ENCODE data around the gene EED.
A peak's percentile ranks its signal among the peaks of the same experiment; 100 is the strongest.
"Not testable (repeated sequence)": the region's sequence is repeated elsewhere in the genome, so short reads cannot be mapped to it uniquely, and the experiment has no call there.

EED gene

DNA sequence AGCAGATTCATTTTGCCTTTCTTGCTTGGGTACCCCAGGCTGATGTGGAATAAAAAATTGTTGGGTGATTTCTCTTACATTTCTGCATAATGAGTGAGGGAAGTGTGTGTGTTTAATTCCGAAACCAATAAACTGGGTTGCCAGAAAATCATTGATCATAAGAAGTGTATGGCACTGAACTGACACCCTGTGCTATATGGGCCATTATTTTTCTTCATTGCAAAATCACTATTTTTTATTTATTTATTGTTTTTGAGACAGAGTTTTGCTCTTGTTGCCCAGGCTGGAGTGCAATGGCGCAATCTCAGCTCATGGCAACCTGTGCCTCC, 42.9 kb downstream of the EED start:
- peaks cover 9% of the 10 kb centered on the region for H3K36me3 ChIP-seq (ENCODE audit: control insufficient read depth, low read length)
- no peak overlapping the region for H3K4me3 ChIP-seq (ENCODE audit: low read length)
- H4K20me1 ChIP-seq (ENCODE audit: control insufficient read depth, insufficient read depth, low read depth, low read length), result no peaks in the 10 kb centered on the region
- no peaks in the 10 kb centered on the region for H3K79me2 ChIP-seq (ENCODE audit: control insufficient read depth, low read length)
- peaks cover 3% of the 10 kb centered on the region; the same call in 1 of the 2 replicates for H3F3A ChIP-seq (ENCODE audit: control insufficient read depth, insufficient read depth)
- no peak for TF ChIP-seq CTCF (IDR thresholded peaks at IDR 0.05; ENCODE audit: low read depth, low read length, poor library complexity, severe bottlenecking)
- no peaks in the 10 kb centered on the region for H3K9me3 ChIP-seq (ENCODE audit: control insufficient read depth, insufficient read depth, low read length)
- no peak overlapping the region for H3K4me2 ChIP-seq (ENCODE audit: low read length)
- H3K9me2 ChIP-seq (replicated peaks; ENCODE audit: control insufficient read depth, low read length), result no peaks in the 10 kb centered on the region
- H3K4me1 ChIP-seq (ENCODE audit: control insufficient read depth, low read length), result peaks cover 25% of the 10 kb centered on the region
- H3K27ac ChIP-seq (ENCODE audit: low read depth, low read length), result no peak overlapping the region
- H3K27me3 ChIP-seq (ENCODE audit: control insufficient read depth, low read length), result no peaks in the 10 kb centered on the region

DNA sequence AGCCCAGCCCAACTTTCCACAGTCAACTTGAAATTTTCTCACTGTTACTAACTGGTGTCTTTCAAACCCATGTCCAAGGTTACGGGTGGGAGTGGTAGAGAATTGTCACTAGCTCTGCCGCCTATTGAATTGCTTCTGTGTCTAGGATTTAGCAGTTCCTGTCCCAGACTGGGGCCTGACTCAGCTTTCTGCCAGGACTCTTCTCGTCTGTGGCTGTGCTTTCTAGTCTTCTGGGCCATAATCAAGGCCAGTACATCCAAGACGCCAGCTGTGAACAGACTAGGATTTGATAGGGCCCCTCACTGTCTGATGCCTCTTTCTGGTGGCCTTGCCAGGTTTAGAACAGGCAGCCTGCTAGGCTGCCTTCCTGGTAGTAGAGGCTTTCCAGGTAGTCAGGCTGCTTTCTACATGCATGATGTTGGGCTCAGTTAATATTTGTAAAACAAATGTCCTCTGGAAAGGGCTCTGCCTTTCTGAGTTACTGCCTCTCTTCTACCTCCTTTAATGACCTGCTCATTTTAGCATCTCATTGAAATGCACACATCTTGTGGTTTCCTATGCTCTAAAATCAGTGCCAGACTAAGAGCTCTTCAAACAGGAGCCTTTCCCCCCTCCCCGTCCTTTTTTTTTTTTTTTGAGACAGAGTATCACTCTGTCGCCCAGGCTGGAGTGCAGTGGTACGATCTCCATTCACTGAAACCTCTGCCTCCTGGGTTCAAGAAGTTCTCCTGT, 44.4 kb downstream of the EED start:
- H3F3A ChIP-seq (ENCODE audit: control insufficient read depth, insufficient read depth), result peaks cover 3% of the 10 kb centered on the region; the same call in 1 of the 2 replicates
- no peaks in the 10 kb centered on the region for H3K79me2 ChIP-seq (ENCODE audit: control insufficient read depth, low read length)
- peaks cover 6% of the 10 kb centered on the region for H3K36me3 ChIP-seq (ENCODE audit: control insufficient read depth, low read length)
- no peaks in the 10 kb centered on the region for H3K9me2 ChIP-seq (replicated peaks; ENCODE audit: control insufficient read depth, low read length)
- no peaks in the 10 kb centered on the region for H3K9me3 ChIP-seq (ENCODE audit: control insufficient read depth, insufficient read depth, low read length)
- 0 out of 2 replicates have a peak overlapping the region, but pooled peaks have one; percentile 12 for H3K4me3 ChIP-seq (ENCODE audit: low read length)
- H3K4me1 ChIP-seq (ENCODE audit: control insufficient read depth, low read length), result peaks cover 25% of the 10 kb centered on the region
- H3K4me2 ChIP-seq (ENCODE audit: low read length), result peak overlapping the region; percentile 15
- no peaks in the 10 kb centered on the region for H3K27me3 ChIP-seq (ENCODE audit: control insufficient read depth, low read length)
- H3K27ac ChIP-seq (ENCODE audit: low read depth, low read length), result no peak overlapping the region
- no peaks in the 10 kb centered on the region for H4K20me1 ChIP-seq (ENCODE audit: control insufficient read depth, insufficient read depth, low read depth, low read length)
- TF ChIP-seq CTCF (IDR thresholded peaks at IDR 0.05; ENCODE audit: low read depth, low read length, poor library complexity, severe bottlenecking) (no peak), EZH2phosphoT487 (IDR thresholded peaks at IDR 0.05; ENCODE audit: borderline replicate concordance, low read length) (no peak)

GRCh38 chr11:86289508-86290280, 45.1 kb downstream of the EED start:
- not testable (repeated sequence) for H3K9me2 ChIP-seq (replicated peaks; ENCODE audit: control insufficient read depth, low read length); H3K27ac ChIP-seq (ENCODE audit: low read depth, low read length); H3K79me2 ChIP-seq (ENCODE audit: control insufficient read depth, low read length); H3K36me3 ChIP-seq (ENCODE audit: control insufficient read depth, low read length); H3K4me3 ChIP-seq (ENCODE audit: low read length); H3K4me2 ChIP-seq (ENCODE audit: low read length); H3F3A ChIP-seq (ENCODE audit: control insufficient read depth, insufficient read depth); H4K20me1 ChIP-seq (ENCODE audit: control insufficient read depth, insufficient read depth, low read depth, low read length); H3K9me3 ChIP-seq (ENCODE audit: control insufficient read depth, insufficient read depth, low read length); H3K27me3 ChIP-seq (ENCODE audit: control insufficient read depth, low read length)
- H3K4me1 ChIP-seq (ENCODE audit: control insufficient read depth, low read length), result peaks cover 25% of the 10 kb centered on the region

Measured in DOHH2 (cell line).